GM19043 (cell line): Measurements from ENCODE around the gene LDLRAD4.

ENCODE experiments used
- ATAC-seq: cut with Tn5 transposase; IDR thresholded peaks from one replicate; pipeline ENCODE4 v1.9.1; 2021; ENCODE audit warnings: low read depth; ENCODE audit not compliant: unreplicated experiment

The LDLRAD4 gene

GRCh38 chr18:13302457-13303225 lies 84.1 kb downstream of the LDLRAD4 start:
- ATAC-seq, result no peak

- no peak for ATAC-seq
These were observed 85.3 kb downstream of the LDLRAD4 start for GRCh38 chr18:13303756-13304364.

DNA sequence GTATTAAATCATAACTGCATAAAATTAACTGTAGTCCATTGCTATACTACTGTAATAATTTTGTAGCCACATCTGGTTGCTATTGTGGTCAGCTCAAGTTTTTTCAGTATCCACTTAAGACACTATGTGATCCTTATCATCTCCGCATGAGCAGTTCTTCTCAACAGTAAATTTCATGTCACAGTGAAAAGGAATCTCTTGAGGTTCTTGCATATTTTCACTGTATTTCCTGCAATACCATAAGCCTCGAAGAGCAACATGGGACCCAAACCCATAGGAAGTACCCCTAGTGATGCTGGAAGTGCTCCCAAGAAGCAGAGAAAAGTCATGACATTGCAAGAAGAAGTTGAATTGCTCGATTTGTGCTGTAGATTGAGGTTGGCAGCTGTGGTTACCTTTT lies 86.7 kb downstream of the LDLRAD4 start:
- no peak for ATAC-seq

GRCh38 chr18:13306583-13306982 lies 88.0 kb downstream of the LDLRAD4 start:
- no peak for ATAC-seq

GRCh38 chr18:13308369-13308768 lies 89.8 kb downstream of the LDLRAD4 start:
- ATAC-seq, result no peak

- ATAC-seq, result no peak
These were observed 90.6 kb downstream of the LDLRAD4 start for GRCh38 chr18:13309031-13309747.

DNA sequence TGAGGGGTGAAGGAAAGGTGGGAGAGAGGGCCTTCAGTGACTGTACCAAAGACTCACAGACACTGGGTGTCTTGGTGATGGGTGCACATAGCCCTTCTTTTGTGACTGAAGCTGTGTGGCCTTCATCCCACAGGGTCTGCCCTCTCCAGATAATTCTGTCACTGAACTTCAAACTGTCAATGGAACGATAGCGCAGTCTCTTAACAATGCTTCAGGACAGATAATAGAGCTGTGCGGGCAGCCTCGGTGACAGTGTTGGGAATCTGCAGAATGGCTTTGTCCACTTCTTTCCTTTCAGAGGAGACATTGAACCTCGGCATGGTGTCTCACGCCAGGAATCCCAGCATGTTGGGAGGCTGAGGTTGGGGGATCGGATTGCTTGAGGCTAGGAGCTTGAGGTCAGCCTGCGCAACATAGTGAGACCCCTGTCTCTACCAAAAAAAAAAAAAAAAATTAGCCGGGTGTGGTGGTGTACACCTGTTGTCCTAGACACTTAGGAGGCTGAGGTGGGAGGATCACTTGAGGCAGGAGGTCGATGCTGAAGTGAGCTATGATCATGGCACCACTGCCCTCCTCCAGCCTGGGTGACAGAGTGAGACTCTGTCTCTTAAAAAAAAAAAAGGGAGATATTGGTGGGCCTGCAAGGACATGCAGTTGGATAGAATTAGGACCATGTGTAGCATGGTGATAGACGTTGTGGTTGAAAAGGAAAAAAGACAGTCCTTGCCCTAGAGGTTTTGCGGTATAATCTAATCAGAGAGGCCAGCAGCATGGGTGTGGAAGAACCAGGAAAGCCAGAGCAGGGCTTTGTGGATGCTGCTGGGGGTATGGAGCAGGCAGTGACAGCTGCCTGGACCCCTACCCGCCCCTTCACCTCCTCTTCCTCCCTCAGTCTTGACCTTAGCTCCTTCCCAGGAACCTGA lies 91.4 kb downstream of the LDLRAD4 start:
- ATAC-seq, result no peak

GRCh38 chr18:13311193-13311592 lies 92.6 kb downstream of the LDLRAD4 start:
- ATAC-seq, result no peak

GRCh38 chr18:13312515-13312914 lies 94.0 kb downstream of the LDLRAD4 start:
- ATAC-seq, result no peak

- ATAC-seq, result no peak
These were observed 94.6 kb downstream of the LDLRAD4 start for GRCh38 chr18:13313006-13313686.

DNA sequence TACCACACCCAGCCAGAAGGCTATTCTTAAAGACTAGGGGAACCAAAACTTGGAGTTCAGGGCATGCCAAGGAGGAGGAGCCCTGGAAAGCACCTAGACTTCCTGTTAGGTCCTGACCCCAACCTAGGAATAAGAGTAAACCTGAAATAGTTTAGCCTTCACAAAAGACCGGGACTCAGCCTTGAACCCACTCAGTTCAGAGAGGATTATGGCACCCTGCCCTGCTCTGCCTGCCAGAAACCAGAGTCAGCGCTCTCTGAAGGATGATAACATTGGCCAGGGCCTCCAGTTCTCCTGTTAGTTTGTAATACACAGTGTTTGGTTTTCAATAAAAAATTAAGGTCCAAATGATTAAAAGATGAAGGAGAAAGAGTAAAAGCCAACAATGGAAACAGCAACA lies 96.4 kb downstream of the LDLRAD4 start:
- no peak for ATAC-seq

DNA sequence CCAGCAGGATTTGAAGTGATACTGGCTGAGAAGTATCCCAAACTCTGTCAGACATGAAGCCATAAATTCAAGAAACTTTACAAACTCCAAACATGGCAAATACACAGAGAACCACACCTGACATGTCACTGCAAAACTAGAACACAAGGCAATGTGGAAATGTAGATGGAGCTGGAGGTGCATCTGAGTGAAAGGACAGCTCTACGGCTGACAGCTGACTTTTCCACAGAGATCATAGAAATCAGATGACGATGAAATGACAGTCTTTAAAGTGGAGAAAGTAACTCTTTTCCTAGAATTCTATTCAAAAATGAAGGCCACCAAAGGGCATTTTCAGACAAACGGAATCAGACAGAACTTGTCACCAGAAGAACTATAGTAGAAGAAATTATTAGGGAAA lies 97.5 kb downstream of the LDLRAD4 start:
- ATAC-seq, result no peak

GRCh38 chr18:13317801-13318200 lies 99.2 kb downstream of the LDLRAD4 start:
- ATAC-seq, result no peak

DNA sequence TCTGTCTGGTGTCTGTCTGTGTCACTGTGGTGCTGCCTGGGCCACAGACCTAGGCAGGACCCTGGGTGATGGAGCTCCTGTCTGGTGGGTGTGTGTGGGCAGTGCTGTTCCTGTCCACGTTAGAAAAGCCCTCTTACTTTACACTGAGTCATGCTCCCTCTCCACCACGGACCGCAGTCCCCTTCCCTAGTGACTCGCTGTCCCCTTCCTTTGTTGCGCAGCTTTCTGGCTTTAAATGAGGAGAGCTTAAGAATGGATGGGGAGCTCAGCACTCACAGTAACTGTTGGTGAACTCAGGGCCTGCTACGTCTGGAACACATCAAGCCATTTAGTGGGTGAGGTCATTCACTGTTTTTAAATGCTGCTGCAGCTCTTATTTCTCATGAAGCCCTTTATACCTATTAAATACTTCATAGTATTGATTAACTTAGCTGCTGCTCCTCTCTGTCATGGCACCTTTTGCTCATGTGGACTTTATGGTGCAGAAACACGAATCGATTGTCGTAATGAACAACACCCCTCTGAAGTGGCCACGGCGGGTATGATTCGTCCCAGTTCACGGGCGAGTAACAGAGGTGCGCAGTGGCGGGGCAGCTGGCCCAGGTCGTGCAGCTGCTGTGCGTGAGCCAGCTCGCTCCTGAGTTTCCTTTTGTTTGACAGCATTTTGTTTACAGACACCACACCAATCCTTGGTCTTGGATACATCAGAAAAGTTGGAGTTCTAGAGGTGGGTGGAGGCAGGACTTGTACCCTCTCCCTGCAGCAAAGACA lies 100.4 kb downstream of the LDLRAD4 start:
- ATAC-seq, result no peak

DNA sequence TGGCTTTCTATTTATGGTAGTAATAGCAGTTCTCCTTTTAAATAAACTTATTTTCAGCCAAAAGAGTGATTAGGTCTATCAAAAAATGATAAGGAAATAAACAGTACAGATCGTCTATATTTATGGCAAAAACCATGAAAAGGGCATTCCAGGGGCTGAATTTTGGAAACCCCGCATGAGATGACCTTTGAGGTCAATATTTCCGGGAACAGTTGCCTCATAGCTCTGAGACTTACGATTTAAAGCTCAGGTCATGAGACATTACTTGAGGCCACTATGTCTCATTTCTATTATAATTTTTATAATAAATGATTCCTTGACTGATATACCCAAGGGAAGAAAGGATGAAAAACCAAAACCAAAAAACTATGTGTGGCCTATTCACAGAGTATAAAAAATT lies 101.1 kb downstream of the LDLRAD4 start:
- ATAC-seq, result no peak

- ATAC-seq, result no peak
These were observed 101.5 kb downstream of the LDLRAD4 start for GRCh38 chr18:13320096-13320495.

- ATAC-seq, result no peak
These were observed 102.4 kb downstream of the LDLRAD4 start for GRCh38 chr18:13320891-13321425.

- no peak for ATAC-seq
These were observed 103.4 kb downstream of the LDLRAD4 start for GRCh38 chr18:13321923-13322322.

GRCh38 chr18:13323186-13323585 lies 104.6 kb downstream of the LDLRAD4 start:
- no peak for ATAC-seq
